ENCODE measurements around the gene GOLIM4.

GRCh38 chr3:168002786-168003368 is 92.8 kb downstream of the GOLIM4 start:
- TF ChIP-seq, protein P1, sequence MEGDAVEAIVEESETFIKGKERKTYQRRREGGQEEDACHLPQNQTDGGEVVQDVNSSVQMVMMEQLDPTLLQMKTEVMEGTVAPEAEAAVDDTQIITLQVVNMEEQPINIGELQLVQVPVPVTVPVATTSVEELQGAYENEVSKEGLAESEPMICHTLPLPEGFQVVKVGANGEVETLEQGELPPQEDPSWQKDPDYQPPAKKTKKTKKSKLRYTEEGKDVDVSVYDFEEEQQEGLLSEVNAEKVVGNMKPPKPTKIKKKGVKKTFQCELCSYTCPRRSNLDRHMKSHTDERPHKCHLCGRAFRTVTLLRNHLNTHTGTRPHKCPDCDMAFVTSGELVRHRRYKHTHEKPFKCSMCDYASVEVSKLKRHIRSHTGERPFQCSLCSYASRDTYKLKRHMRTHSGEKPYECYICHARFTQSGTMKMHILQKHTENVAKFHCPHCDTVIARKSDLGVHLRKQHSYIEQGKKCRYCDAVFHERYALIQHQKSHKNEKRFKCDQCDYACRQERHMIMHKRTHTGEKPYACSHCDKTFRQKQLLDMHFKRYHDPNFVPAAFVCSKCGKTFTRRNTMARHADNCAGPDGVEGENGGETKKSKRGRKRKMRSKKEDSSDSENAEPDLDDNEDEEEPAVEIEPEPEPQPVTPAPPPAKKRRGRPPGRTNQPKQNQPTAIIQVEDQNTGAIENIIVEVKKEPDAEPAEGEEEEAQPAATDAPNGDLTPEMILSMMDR (IDR thresholded peaks at IDR 0.05) = no peak
- no peak for TF ChIP-seq ZFX (IDR thresholded peaks at IDR 0.05; ENCODE audit: borderline replicate concordance)
